Trophoblast cell (in vitro differentiated cells and primary cell): ENCODE measurements around the gene PRR5.

Experiments used
- DNase-seq, 2 donors: peaks; one replicate each; pipeline ENCODE4 v3.0.0-alpha.2; 2016
- H2AFZ ChIP-seq: 2 replicates; pipeline ENCODE4 v1.6.1; 2013; ENCODE audit warnings: low read length, moderate library complexity, mild to moderate bottlenecking; ENCODE audit not compliant: insufficient read depth, poor library complexity
- H2AK5ac ChIP-seq: 2 replicates; pipeline ENCODE4 v1.6.1; 2013; ENCODE audit warnings: mild to moderate bottlenecking, low read length
- H2BK120ac ChIP-seq: 2 replicates; pipeline ENCODE4 v1.6.1; 2013; ENCODE audit warnings: low read length, mild to moderate bottlenecking, moderate library complexity; ENCODE audit not compliant: insufficient read depth, poor library complexity
- H2BK12ac ChIP-seq: 2 replicates; pipeline ENCODE4 v1.6.1; 2013; ENCODE audit warnings: mild to moderate bottlenecking, low read length, moderate library complexity
- H2BK5ac ChIP-seq: 2 replicates; pipeline ENCODE4 v1.6.1; 2013; ENCODE audit warnings: low read length, low read depth, moderate library complexity, mild to moderate bottlenecking; ENCODE audit not compliant: poor library complexity
- H3K14ac ChIP-seq: 2 replicates; pipeline ENCODE4 v1.6.1; 2013; ENCODE audit warnings: mild to moderate bottlenecking, low read length
- H3K18ac ChIP-seq: 2 replicates; pipeline ENCODE4 v1.6.1; 2013; ENCODE audit warnings: mild to moderate bottlenecking, low read length
- H3K23ac ChIP-seq: 2 replicates; pipeline ENCODE4 v1.6.1; 2013; ENCODE audit warnings: low read length
- H3K27ac ChIP-seq: 2 replicates; pipeline ENCODE4 v1.5.1; 2013; ENCODE audit warnings: low read depth, mild to moderate bottlenecking, inconsistent platforms, low read length, moderate library complexity
- H3K27me3 ChIP-seq: 2 replicates; pipeline ENCODE4 v1.6.1; 2013; ENCODE audit warnings: inconsistent platforms, mild to moderate bottlenecking, low read length, moderate library complexity; ENCODE audit not compliant: insufficient read depth
- H3K36me3 ChIP-seq, 2 experiments: 1 replicate in 1 of 2; 2 replicates in 1 of 2; pipeline ENCODE4 v1.6.1; 2013; ENCODE audit warnings: low read length in 2 of 2, mild to moderate bottlenecking in 2 of 2, moderate library complexity in 1 of 2; ENCODE audit not compliant: insufficient read depth in 2 of 2, control insufficient read depth in 1 of 2
- H3K4ac ChIP-seq: 2 replicates; pipeline ENCODE4 v1.6.1; 2013; ENCODE audit warnings: low read depth, mild to moderate bottlenecking, low read length, moderate library complexity
- H3K4me1 ChIP-seq, 2 experiments: 1 replicate in 1 of 2; 2 replicates in 1 of 2; pipeline ENCODE4 v1.6.1; 2013; ENCODE audit warnings: low read length in 2 of 2, mild to moderate bottlenecking in 2 of 2, moderate library complexity in 1 of 2; ENCODE audit not compliant: insufficient read depth in 2 of 2, control insufficient read depth in 1 of 2
- H3K4me2 ChIP-seq: 2 replicates; pipeline ENCODE4 v1.6.1; 2013; ENCODE audit warnings: inconsistent platforms, mild to moderate bottlenecking, low read length, moderate library complexity
- H3K4me3 ChIP-seq: 2 replicates; pipeline ENCODE4 v1.5.1; 2013; ENCODE audit warnings: mild to moderate bottlenecking, low read depth, low read length, inconsistent platforms
- H3K79me1 ChIP-seq: one replicate; pipeline ENCODE4 v1.6.1; 2013; ENCODE audit warnings: low read length
- H3K79me2 ChIP-seq: 2 replicates; pipeline ENCODE4 v1.6.1; 2013; ENCODE audit warnings: low read length, mild to moderate bottlenecking; ENCODE audit not compliant: control insufficient read depth, insufficient read depth, poor library complexity
- H3K9ac ChIP-seq: 2 replicates; pipeline ENCODE4 v1.6.1; 2013; ENCODE audit warnings: mild to moderate bottlenecking, low read length
- H3K9me3 ChIP-seq: 2 replicates; pipeline ENCODE4 v1.6.1; 2013; ENCODE audit warnings: low read depth, mild to moderate bottlenecking, control low read depth, inconsistent platforms, low read length; ENCODE audit not compliant: insufficient read depth
- H4K12ac ChIP-seq: 2 replicates; pipeline ENCODE4 v1.6.1; 2013; ENCODE audit warnings: low read depth, mild to moderate bottlenecking, low read length, moderate library complexity
- H4K8ac ChIP-seq: 2 replicates; pipeline ENCODE4 v1.6.1; 2013; ENCODE audit warnings: low read depth, mild to moderate bottlenecking, low read length, moderate library complexity
- H4K91ac ChIP-seq: one replicate; pipeline ENCODE4 v1.6.1; 2013; ENCODE audit warnings: low read depth, mild to moderate bottlenecking, low read length, moderate library complexity
- WGBS: extraction: QIAGEN DNeasy Blood & Tissue Kit; methylation state at CpG from one replicate; pipeline ENCODE4 v1.1.7; 2013; ENCODE audit warnings: missing lambda C conversion rate; ENCODE audit not compliant: insufficient read length, insufficient coverage; ENCODE audit errors: extremely low coverage; 5-methylcytosine and 5-hydroxymethylcytosine counted together

The PRR5 gene

GRCh38 chr22:44765571-44766285, 63.7 kb downstream of the PRR5 start:
- Histone ChIP-seq H3K36me3 (peaks cover 3 to 8% of the 10 kb centered on the region in 2 experiments), H4K91ac (no peak overlapping the region), H2BK5ac (no peak overlapping the region), H2AK5ac (no peak overlapping the region), H3K4me2 (no peak overlapping the region), H3K14ac (no peak overlapping the region), H3K27me3 (no peaks in the 10 kb centered on the region), H4K8ac (no peak overlapping the region), H2BK120ac (no peak overlapping the region), H3K4me1 (peaks cover 7 to 11% of the 10 kb centered on the region in 2 experiments), H2AFZ (no peak overlapping the region), H3K79me1 (peaks cover under 1% of the 10 kb centered on the region), H3K27ac (no peak overlapping the region), H3K9me3 (no peaks in the 10 kb centered on the region), H3K4me3 (no peak overlapping the region), H3K18ac (peak overlapping the region; percentile 4), H2BK12ac (no peak overlapping the region), H3K9ac (no peak overlapping the region), H3K23ac (no peak overlapping the region), H3K4ac (peak overlapping the region; percentile 11), H3K79me2 (peaks cover 4% of the 10 kb centered on the region), H4K12ac (no peak overlapping the region)
- DNase-seq, result no peak
- no CpG with 5 or more reads among the region's 23 CpGs for WGBS

- H3K9ac ChIP-seq, result no peak overlapping the region
- H4K8ac ChIP-seq, result no peak overlapping the region
- H3K23ac ChIP-seq, result no peak overlapping the region
- H3K27me3 ChIP-seq, result no peaks in the 10 kb centered on the region
- H3K14ac ChIP-seq, result no peak overlapping the region
- H3K9me3 ChIP-seq, result peaks cover 3% of the 10 kb centered on the region
- no peak overlapping the region for H2AFZ ChIP-seq
- no peak overlapping the region for H2BK120ac ChIP-seq
- H3K4me3 ChIP-seq, result no peak overlapping the region
- no peak overlapping the region for H3K27ac ChIP-seq
- H3K18ac ChIP-seq, result no peak overlapping the region
- H3K4ac ChIP-seq, result no peak overlapping the region
- no peak overlapping the region for H4K12ac ChIP-seq
- WGBS, result no CpG with 5 or more reads among the region's 1 CpG
- H3K79me2 ChIP-seq, result no peaks in the 10 kb centered on the region
- DNase-seq, result no peak
- no peaks in the 10 kb centered on the region for H3K79me1 ChIP-seq
- H3K4me2 ChIP-seq, result no peak overlapping the region
- H2BK5ac ChIP-seq, result no peak overlapping the region
- H3K4me1 ChIP-seq, result peaks cover 0 to 3% of the 10 kb centered on the region in 2 experiments
- no peak overlapping the region for H2BK12ac ChIP-seq
- H4K91ac ChIP-seq, result no peak overlapping the region
- no peak overlapping the region for H2AK5ac ChIP-seq
- peaks cover 0 to 3% of the 10 kb centered on the region in 2 experiments for H3K36me3 ChIP-seq
These were observed 71.1 kb downstream of the PRR5 start for GRCh38 chr22:44773082-44773481.

- H2AFZ ChIP-seq, result no peak overlapping the region
These were observed 73.9 kb downstream of the PRR5 start for GRCh38 chr22:44775862-44776261.

GRCh38 chr22:44776605-44777363, 74.8 kb downstream of the PRR5 start:
- no peak overlapping the region for H2BK12ac ChIP-seq
- H3K4me3 ChIP-seq, result peak overlapping the region; percentile 44
- peaks cover 4% of the 10 kb centered on the region for H3K79me2 ChIP-seq
- no CpG with 5 or more reads among the region's 16 CpGs for WGBS
- no peak overlapping the region for H4K91ac ChIP-seq
- no peak overlapping the region for H3K27ac ChIP-seq
- no peak overlapping the region for H2BK5ac ChIP-seq
- H3K36me3 ChIP-seq, result peaks cover 0 to 3% of the 10 kb centered on the region in 2 experiments
- H3K14ac ChIP-seq, result no peak overlapping the region
- no peaks in the 10 kb centered on the region for H3K79me1 ChIP-seq
- no peak overlapping the region for H2BK120ac ChIP-seq
- no peaks in the 10 kb centered on the region for H3K27me3 ChIP-seq
- H3K4me1 ChIP-seq, result peaks cover 0 to 3% of the 10 kb centered on the region in 2 experiments
- no peak overlapping the region for H3K23ac ChIP-seq
- no peak overlapping the region for H4K12ac ChIP-seq
- peak overlapping the region; percentile 15 for H3K4ac ChIP-seq
- no peak overlapping the region for H4K8ac ChIP-seq
- H3K9ac ChIP-seq, result peak overlapping the region; percentile 49
- DNase-seq, result no peak
- H2AK5ac ChIP-seq, result no peak overlapping the region
- peaks cover 3% of the 10 kb centered on the region for H3K9me3 ChIP-seq
- H2AFZ ChIP-seq, result no peak overlapping the region
- H3K4me2 ChIP-seq, result no peak overlapping the region
- H3K18ac ChIP-seq, result no peak overlapping the region

More at GRCh38 chr22:44775862-44776261, 73.9 kb downstream of the PRR5 start:
- Histone ChIP-seq H3K18ac (no peak overlapping the region), H3K4me2 (no peak overlapping the region), H3K36me3 (peaks cover 0 to 3% of the 10 kb centered on the region in 2 experiments), H3K4ac (no peak overlapping the region), H3K9me3 (peaks cover 3% of the 10 kb centered on the region), H3K79me1 (no peaks in the 10 kb centered on the region), H3K27me3 (no peaks in the 10 kb centered on the region), H4K12ac (no peak overlapping the region), H2AK5ac (no peak overlapping the region), H4K8ac (no peak overlapping the region), H2BK5ac (no peak overlapping the region), H3K27ac (no peak overlapping the region), H3K14ac (no peak overlapping the region), H3K79me2 (peaks cover 4% of the 10 kb centered on the region), H3K9ac (no peak overlapping the region), H2BK120ac (no peak overlapping the region), H4K91ac (no peak overlapping the region), H3K4me1 (peaks cover 0 to 3% of the 10 kb centered on the region in 2 experiments), H3K4me3 (no peak overlapping the region), H3K23ac (no peak overlapping the region), H2BK12ac (no peak overlapping the region)
- DNase-seq, result no peak
- no CpG with 5 or more reads among the region's 5 CpGs for WGBS
